HG03354 (cell line): ENCODE data around the gene FAM156B.
A peak's percentile ranks its signal among the peaks of the same experiment; 100 is the strongest.
"Not testable (repeated sequence)": the region's sequence is repeated elsewhere in the genome, so short reads cannot be mapped to it uniquely, and the experiment has no call there.

Source experiments
- ATAC-seq: cut with Tn5 transposase; IDR thresholded peaks from one replicate; pipeline ENCODE4 v1.9.1; 2021; ENCODE audit warnings: mild to moderate bottlenecking; ENCODE audit not compliant: unreplicated experiment, poor library complexity, severe bottlenecking

The FAM156B gene

GRCh38 chrX:52896855-52897709 is at the start of gene FAM156B:
Gene FAM156B, plus strand, starts transcription at chrX:52897330. Its CDS starts 9,896 bp downstream, at chrX:52907226.
- peak; percentile 89 for ATAC-seq

GRCh38 chrX:52852110-52852860 is 44.8 kb upstream of the FAM156B start:
- ATAC-seq: no peak

GRCh38 chrX:52856991-52857525 is 40.1 kb upstream of the FAM156B start:
- not testable (repeated sequence) for ATAC-seq

GRCh38 chrX:52865343-52865998 is 31.7 kb upstream of the FAM156B start:
- no peak for ATAC-seq

GRCh38 chrX:52867610-52868348 is 29.4 kb upstream of the FAM156B start, which contains the start of gene XAGE3:
Gene XAGE3, minus strand, starts transcription at chrX:52868083. Its CDS starts 950 bp downstream, at chrX:52867133.
- ATAC-seq: no peak

- ATAC-seq: no peak
Measured at GRCh38 chrX:52870046-52870445, 27.1 kb upstream of the FAM156B start.

GRCh38 chrX:52873825-52874224 is 23.3 kb upstream of the FAM156B start:
- ATAC-seq: not testable (repeated sequence)

GRCh38 chrX:52874661-52875060 is 22.5 kb upstream of the FAM156B start:
- no peak for ATAC-seq

- not testable (repeated sequence) for ATAC-seq
Measured at GRCh38 chrX:52875436-52875835, 21.7 kb upstream of the FAM156B start.

- ATAC-seq: not testable (repeated sequence)
Measured at GRCh38 chrX:52876386-52876785, 20.7 kb upstream of the FAM156B start.

- not testable (repeated sequence) for ATAC-seq
Measured at GRCh38 chrX:52887459-52887858, 9.7 kb upstream of the FAM156B start.

- ATAC-seq: not testable (repeated sequence)
Measured at GRCh38 chrX:52888090-52888489, 9.0 kb upstream of the FAM156B start.

- ATAC-seq: peak; percentile 28
Measured at GRCh38 chrX:52896438-52896837, 692 bp upstream of the FAM156B start.

- ATAC-seq: not testable (repeated sequence)
Measured at GRCh38 chrX:52905531-52905930, 8.4 kb downstream of the FAM156B start.

- ATAC-seq: not testable (repeated sequence)
Measured at GRCh38 chrX:52906072-52906471, 8.9 kb downstream of the FAM156B start.

- not testable (repeated sequence) for ATAC-seq
Measured at GRCh38 chrX:52907137-52907536, 10.0 kb downstream of the FAM156B start.

- not testable (repeated sequence) for ATAC-seq
Measured at GRCh38 chrX:52907900-52908299, 10.8 kb downstream of the FAM156B start.

GRCh38 chrX:52909313-52909969 is 12.3 kb downstream of the FAM156B start:
- not testable (repeated sequence) for ATAC-seq

- not testable (repeated sequence) for ATAC-seq
Measured at GRCh38 chrX:52913681-52914080, 16.6 kb downstream of the FAM156B start.
